ENCODE results near the gene AFAP1L1. TPM values are rescaled to one million over a fixed set of nuclear protein-coding genes. Genes with fewer than 3 reads are reported as not detected.

AFAP1L1 gene
- total RNA-seq, 1 experiment from 2014 or later = 14.3 TPM

DNA sequence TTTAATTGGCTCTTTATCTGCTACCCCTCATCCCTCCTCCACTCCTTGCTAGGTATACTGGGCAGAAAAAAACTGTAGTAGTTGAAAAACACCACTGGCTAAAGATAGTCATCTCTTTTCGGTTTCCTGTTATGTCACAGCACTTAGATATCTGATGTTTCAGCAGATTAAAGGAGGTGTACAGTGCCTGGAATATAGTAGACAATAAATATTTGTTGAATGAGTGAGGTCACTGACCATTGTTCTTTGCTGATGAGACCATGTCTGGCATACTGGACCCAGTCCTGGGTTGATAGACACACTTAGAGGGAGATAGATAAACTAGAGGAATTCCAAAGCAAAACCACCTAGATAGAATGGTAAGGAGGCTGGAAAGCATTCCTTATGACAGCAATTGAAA, 76.9 kb downstream of the AFAP1L1 start:
- DNase-seq (ENCODE audit: low read depth) = no peak

DNA sequence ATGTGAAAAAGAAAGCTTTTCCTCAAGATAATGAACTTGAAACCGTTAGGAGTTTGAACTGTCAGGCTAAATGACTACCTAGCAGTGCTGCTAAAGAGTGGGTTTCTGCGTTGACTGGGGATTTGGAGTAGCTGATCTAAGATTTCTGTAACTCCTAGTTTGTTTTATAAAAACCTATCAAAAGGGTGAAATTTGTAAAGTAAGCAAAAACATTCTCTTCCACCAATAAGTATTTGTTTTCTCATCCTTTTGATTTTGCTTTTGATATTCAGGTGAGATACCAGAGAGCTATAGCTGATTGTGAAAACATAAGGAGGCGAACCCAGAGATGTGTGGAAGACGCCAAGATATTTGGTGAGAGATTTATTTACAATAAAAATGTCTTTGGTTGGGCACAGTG, 77.7 kb downstream of the AFAP1L1 start:
- DNase-seq (ENCODE audit: low read depth) = no peak

DNA sequence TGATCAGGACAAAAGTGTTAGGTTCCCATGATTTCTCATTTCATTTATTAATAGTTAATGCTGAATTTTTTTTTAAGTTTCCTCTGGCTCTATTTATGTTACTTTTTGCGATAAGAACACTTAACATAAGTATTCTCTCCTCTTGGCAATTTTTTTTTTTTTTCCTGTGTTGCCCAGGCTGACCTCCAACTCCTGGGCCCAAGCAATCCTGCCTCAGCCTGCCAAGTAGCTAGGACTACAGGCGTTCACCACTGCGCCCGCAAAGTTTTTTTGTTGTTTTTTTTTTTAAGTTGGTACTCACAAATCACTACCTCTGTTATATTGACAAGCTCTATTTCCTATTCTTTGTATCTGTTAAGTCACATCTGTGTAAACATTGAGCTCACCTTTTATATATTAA, 80.5 kb downstream of the AFAP1L1 start:
- DNase-seq (ENCODE audit: low read depth) = no peak

DNA sequence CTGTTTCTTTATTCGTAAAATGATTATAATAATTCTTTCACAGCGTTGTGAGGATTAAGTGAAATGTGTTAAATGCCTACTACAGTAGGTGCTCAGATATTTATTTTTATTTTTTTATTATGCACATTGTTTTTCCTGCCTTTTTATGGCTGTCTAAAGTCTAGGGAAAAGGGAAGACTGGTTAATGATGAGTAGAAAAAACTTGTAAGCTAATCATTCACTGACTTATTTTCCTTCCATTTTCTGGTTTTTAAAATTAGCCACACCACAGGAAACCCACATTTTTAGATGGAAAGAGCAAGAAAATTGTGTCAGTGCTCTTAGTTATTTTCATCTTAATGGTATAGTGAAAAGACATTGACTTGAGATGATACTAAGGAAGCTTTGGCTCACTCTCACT, 82.3 kb downstream of the AFAP1L1 start:
- no peak for DNase-seq (ENCODE audit: low read depth)

DNA sequence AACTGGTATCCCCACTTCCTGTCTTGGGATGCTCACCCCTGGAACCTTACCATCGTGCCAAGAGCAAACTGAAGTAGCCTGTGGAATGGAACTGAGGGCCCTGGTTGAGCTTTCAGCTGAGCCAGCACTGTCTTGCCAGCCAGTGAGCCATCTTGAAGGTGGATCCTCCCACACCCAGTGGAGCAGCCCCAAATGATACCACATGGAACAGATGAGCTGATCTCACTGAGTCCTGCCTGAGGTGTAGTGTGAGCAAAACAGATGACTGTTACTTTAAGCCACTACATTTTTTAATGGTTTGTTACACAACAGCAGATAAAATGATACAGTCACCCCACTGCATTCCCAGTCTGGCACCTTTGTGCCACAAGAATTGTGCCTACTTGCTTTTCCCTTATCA, 84.0 kb downstream of the AFAP1L1 start:
- DNase-seq (ENCODE audit: low read depth) = no peak

DNA sequence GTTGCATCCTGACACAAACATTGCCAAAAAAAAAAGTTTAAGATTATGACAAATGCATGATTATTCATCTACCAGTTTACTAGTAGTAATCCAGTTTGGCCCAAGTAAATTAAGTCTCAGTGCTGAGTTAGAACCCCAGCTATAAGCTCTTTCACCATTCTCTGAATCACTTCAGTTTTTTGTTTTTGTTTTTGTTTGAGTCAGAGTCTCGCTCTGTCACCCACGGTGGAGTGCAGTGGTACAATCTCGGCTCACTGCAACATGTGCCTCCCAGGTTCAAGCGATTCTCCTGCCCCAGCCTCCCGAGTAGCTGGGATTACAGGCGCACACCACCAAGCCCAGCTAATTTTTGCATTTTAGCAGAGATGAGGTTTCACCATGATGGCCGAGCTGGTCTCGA, 84.7 kb downstream of the AFAP1L1 start:
- no peak for DNase-seq (ENCODE audit: low read depth)

DNA sequence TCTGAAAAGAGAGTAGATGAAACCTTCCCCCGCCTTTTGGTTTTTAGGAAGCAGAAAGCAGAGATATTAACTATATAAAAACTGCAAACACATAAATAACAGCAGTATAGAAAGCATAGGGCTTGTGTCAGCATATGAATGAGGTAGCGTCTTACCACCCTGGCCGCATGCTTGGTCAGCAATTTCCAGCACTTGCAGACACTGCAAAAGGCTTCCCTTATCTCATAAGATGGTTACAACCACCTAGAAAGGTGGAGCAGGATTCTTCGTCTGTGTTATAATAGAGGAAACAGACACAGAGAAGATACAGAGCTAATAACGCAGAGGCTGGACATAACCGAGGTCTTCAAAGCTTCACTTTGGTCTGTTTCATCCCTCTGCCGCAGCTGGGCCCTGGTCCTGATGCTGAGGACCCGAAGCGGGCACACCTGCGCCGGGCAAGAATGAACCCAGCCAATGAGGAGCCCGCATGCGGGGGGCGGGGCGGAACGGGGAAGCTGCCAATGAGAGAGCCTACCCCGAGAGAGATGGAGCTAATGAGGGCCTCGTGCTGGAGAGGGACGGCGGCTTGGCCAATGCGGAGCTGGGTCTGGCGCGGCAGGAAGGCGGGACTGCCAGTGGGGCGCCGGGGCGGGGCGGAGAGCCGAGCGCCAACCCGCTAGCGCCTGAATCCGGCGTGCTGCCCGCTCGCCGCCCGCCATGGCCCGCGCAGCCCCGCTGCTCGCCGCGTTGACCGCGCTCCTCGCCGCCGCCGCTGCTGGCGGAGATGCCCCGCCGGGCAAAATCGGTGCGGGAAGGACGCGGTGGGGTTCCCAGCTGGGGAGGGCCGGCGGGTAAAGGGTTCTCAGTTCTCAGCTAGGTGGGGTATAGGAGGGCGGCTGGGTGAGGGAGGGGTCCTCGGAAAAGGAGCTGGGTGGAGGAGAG, 86.0 kb downstream of the AFAP1L1 start, which contains the start of gene PCYOX1L:
Gene PCYOX1L, plus strand, starts transcription at position 677 of the 924 bp plus-strand sequence. Its CDS starts 23 bp downstream, at position 700.
- peak; percentile 93 for DNase-seq (ENCODE audit: low read depth)

DNA sequence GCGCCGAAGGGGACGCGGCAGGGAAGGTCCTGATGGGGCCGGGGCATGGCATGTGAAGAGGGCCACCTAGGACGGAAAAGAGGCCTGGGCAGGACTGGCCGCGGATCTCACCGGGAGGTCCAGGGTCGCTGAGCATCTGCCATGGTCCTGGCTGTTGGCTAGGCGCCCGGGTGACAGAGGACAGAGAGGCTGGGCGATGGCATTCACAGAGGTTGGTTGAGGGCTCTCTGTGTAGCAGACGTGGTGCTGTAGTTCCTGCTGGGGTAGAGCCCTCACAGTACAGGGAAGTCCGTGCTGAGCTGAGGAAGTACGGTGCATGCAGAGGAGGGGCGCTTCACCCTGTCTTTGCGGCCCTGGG, 86.6 kb downstream of the AFAP1L1 start:
- no peak for DNase-seq (ENCODE audit: low read depth)

DNA sequence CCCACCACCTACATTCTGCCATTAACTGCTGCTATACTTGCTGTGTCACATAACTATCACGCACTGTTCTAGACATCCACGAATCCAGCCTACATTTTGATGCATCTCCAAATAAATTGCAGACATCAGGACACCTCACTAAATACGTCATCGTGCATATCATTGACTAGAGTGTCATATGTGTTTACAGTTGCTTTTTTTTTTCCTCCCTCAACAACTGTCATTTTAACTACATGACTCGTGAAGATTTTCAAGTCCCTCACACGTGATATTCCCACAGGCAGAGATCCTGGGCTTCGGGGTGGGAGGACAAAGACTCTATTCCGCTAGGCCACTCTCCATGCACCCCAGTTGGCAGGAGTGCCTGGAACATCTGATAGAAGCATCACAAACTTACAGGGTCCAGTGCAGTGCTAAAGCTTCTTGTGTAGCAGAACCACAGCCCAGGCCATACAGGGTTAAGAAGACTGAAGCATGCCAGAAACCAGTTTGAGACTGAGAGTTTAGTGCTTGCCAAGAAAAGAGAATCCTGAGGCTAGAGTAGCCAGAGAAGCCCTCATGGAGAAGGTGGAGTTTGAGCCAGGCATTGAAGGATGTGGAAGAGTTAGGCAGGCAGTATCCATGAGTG, 87.3 kb downstream of the AFAP1L1 start:
- no peak for DNase-seq (ENCODE audit: low read depth)

DNA sequence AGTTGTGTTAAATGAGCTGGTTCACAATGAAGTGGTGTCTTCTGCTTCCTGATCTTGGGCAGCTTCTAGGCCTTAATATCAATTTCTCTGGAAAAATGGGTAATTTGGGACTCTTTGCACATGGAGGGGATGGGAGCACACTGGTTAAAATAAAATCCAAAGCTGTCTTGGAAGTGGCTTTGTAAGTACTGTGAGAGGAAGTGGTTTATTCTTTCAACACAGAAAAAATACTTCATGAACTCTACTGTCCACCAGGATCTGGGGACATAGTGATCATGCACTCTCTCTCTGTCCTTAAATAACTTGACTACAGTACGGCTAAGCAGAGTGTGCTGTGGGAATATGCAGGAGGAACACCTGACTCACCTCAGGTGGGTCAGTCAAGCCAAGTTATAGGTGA, 88.6 kb downstream of the AFAP1L1 start:
- DNase-seq (ENCODE audit: low read depth) = no peak

DNA sequence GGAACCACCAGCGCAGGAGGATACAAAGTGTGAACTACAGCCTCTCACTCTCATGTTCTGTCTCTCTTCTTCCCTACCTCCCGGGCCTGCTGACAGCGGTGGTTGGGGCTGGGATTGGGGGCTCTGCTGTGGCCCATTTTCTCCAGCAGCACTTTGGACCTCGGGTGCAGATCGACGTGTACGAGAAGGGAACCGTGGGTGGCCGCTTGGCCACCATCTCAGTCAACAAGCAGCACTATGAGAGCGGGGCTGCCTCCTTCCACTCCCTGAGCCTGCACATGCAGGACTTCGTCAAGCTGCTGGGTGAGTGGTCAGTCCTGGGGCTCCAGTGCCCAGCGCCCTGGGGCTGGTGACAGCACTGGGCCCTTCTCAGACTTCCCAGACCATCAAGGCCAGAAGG, 90.9 kb downstream of the AFAP1L1 start:
- DNase-seq (ENCODE audit: low read depth) = no peak

DNA sequence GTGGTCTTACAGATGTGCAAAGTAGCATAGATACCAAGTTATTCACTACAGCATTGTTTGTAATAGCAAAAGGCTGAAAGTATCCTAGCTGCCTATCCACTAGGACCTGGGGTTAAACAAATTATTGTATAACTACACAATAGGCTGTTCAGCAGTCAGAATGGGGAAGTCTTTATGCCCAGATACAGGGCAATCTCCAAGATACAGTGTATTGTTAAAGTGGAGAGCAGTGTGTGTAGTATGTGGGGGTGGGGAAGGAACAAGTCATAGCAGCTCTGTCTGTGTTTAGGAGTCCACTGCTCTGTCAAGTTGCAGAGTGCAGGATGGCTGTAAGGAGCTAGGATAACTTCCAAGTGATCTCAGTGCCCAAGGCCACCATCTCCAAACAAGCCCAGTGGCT, 91.7 kb downstream of the AFAP1L1 start:
- DNase-seq (ENCODE audit: low read depth) = no peak

DNA sequence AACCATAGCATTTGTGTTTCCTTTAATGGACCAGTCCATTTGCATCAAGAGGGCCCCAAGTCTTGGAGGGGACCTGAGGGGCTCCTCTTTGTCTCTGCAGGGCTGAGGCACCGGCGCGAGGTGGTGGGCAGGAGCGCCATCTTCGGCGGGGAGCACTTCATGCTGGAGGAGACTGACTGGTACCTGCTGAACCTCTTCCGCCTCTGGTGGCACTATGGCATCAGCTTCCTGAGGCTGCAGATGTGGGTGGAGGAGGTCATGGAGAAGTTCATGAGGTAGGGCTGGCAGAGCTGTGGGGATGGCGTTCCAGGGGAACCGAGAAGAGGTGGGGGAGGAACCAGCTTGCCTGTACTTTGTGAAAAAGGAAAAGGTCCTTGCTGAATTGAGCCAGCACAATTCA, 92.3 kb downstream of the AFAP1L1 start:
- DNase-seq (ENCODE audit: low read depth) = no peak

DNA sequence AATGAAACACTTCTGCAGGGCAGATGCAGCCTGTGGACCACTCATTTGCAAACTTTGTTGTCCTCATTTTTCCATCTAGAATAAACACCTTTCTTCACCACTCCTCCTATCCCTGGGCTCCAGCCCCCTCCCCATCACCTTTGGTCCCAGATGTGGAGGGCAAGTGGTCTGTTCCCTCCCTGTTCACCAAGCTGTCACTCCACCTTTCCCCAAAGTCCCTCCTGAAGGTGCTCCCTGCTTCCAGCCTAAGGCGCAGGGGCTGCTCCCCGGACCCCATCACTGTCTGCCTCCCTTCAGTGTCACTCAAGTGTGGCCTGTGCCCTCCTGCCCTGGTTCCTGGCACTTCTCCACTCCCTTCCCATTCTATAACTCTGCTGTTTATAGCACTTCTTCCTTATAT, 93.1 kb downstream of the AFAP1L1 start:
- no peak for DNase-seq (ENCODE audit: low read depth)

DNA sequence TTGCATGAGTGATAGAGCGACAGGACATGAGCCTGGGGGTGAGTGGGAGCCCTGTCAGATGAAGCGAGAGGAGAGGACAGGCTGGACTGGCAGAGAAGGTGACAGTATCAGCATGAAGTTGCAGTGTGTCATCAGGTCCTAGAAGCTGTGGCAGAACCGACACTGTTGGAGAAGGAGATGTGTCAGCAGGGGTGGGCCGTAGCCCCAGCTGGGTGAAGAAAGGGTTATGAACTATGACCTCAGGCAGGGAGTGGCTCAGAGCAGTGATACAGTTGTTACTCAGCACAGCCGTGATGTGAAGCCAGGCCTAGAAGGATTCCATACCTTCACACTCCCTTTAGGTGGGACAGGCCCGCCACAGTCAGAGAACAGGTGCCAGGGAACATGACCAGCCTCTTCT, 93.8 kb downstream of the AFAP1L1 start:
- DNase-seq (ENCODE audit: low read depth) = no peak

DNA sequence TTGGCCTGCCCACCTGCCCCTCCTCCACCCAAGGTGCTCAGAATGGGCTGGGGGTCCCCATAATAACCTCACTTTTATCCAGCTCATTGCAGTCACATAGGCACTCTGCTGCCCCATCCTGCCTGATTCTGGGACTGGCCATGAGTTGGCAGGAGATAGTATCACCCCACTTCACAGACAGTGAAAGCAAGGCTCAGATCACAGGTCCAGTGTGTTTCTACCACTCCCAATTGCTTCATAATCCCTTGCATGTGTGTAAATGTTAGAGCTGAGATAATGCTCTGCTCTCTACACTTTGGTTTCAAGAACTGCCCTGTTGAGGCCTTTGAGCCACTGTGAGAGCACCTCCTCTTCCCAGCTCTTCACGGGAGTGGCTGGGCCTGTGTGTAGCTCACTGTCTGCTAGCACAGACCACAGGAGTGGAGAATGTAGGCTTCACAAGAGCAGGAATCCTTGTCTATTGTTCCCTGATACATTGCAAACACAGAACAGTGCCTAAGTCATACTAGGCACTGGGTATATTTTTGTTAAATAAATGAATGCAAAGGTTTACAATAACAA, 94.6 kb downstream of the AFAP1L1 start:
- no peak for DNase-seq (ENCODE audit: low read depth)

DNA sequence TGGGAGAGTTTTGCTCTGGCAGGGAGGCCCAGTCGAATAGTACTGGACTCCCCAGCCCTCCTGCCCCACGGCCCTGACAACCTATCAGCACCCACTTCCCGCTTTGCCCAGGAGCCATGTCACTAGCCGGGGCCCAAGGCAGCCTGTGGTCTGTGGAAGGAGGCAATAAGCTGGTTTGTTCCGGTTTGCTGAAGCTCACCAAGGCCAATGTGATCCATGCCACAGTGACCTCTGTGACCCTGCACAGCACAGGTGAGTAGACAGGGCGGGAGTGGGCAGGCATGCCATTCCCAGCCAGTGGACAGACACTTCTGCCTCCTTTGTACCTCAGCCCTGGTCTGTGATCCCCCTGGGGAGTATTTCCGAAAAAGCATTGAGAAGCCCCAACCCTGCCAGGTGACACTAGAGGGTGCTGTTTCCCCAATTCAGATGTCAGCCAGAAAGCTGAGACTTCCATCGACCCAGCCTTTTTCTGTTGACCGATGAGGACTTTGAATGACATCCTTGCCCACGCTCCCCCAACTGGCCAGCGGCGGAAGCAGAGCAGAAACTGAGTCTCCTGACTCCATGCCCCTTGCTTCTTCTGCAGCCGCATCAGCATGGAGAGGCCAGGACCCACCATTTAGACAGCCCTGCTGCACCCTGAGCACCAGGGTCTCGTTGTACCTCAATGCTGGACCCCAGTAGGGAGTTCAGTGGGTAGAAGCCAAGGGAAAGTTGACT, 95.8 kb downstream of the AFAP1L1 start:
- peak; percentile 74 for DNase-seq (ENCODE audit: low read depth)

DNA sequence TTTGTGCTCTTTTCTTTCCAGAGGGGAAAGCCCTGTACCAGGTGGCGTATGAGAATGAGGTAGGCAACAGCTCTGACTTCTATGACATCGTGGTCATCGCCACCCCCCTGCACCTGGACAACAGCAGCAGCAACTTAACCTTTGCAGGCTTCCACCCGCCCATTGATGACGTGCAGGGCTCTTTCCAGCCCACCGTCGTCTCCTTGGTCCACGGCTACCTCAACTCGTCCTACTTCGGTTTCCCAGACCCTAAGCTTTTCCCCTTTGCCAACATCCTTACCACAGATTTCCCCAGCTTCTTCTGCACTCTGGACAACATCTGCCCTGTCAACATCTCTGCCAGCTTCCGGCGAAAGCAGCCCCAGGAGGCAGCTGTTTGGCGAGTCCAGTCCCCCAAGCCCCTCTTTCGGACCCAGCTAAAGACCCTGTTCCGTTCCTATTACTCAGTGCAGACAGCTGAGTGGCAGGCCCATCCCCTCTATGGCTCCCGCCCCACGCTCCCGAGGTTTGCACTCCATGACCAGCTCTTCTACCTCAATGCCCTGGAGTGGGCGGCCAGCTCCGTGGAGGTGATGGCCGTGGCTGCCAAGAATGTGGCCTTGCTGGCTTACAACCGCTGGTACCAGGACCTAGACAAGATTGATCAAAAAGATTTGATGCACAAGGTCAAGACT, 96.5 kb downstream of the AFAP1L1 start:
- no peak for DNase-seq (ENCODE audit: low read depth)

DNA sequence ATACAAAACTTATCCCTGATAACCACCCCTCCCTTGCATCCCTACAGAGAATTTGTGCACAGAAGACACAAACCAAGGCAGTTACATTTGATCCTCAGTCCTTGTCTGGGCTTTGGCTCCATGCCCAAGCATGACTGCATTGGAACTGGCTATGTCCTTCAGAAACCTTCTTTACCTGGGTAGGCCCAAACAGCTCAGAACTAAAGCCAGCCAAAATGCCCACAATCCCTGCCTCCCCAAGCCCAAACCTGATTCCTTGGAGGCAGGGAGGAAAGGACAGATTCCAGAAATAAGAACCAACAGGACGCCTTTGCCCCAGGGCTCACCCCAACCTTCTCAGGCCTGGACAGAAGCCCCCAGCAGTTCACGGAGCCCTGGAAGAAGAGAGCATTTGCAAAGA, 99.2 kb downstream of the AFAP1L1 start:
- no peak for DNase-seq (ENCODE audit: low read depth)

DNA sequence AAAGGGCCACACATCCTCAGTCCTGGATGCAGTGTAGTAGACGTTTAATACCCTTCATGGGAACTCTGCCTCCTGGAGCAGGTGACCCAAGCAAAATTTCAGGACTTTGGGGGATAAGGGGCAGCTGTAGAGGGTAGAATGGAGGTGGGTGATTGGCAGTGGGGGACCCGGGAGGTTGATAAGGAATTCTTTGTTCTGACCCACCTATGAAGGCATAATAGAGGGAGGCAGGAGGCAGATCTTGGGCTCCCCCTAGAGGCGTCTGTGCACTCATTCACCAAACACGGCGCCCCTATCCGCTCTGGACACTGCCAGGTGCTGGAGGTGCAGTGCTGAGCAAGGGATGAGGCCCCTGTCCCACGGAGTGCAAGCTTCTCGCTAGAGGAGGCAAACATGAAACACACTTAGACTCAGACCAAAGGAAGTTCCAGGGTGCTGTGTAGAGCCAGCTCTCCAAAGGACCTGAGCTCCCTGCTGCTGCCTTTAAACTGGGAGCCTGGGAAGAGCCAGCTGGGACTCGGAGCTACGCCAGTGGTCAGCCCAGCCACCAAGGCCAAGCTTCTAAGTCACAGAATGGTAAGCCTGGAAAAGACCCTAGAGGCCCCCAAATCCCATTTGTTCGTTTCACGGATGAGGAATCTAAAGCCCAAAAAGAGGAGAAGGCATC, 99.8 kb downstream of the AFAP1L1 start:
- peak; percentile 49 for DNase-seq (ENCODE audit: low read depth)
